ENCODE results near the gene TARS3. TPM values are rescaled to one million over a fixed set of nuclear protein-coding genes. Genes with fewer than 3 reads are reported as not detected.
A peak's percentile ranks its signal among the peaks of the same experiment; 100 is the strongest.

TARS3 gene
- polyA plus RNA-seq, 4 donors, result 4.2 to 19.5 (median 5.1) TPM

- FAIRE-seq (no peak), DNase-seq (no peak)
- H3K36me3 ChIP-seq (ENCODE audit: control insufficient read depth in 3 of 3, insufficient read depth in 2 of 3, low read depth in 1 of 3, low read length in 3 of 3), result peaks cover 3 to 14% (median 13%) of the 10 kb centered on the region in 3 donors
- no peaks in the 10 kb centered on the region for H3K9me3 ChIP-seq (ENCODE audit: control insufficient read depth in 2 of 2, insufficient read depth in 1 of 2, low read depth in 1 of 2, low read length in 1 of 2)
- no peaks in the 10 kb centered on the region for H3K27me3 ChIP-seq (ENCODE audit: control insufficient read depth in 3 of 3, insufficient read depth in 3 of 3, low read length in 3 of 3)
- H3K27ac ChIP-seq (ENCODE audit: low read depth in 1 of 3, low read length in 2 of 3), result no peak overlapping the region
- H3K4me3 ChIP-seq (ENCODE audit: low read depth in 1 of 3, low read length in 3 of 3), result no peak overlapping the region
- no peaks in the 10 kb centered on the region for H3K4me1 ChIP-seq (ENCODE audit: control insufficient read depth in 3 of 3, insufficient read depth in 2 of 3, low read depth in 1 of 3, low read length in 2 of 3)
- 97 to 100% (median 98%) methylated on average over 2 of the region's 2 CpGs for WGBS, 3 donors
These were observed 30.0 kb downstream of the TARS3 start for GRCh38 chr15:101694261-101694660.

DNA sequence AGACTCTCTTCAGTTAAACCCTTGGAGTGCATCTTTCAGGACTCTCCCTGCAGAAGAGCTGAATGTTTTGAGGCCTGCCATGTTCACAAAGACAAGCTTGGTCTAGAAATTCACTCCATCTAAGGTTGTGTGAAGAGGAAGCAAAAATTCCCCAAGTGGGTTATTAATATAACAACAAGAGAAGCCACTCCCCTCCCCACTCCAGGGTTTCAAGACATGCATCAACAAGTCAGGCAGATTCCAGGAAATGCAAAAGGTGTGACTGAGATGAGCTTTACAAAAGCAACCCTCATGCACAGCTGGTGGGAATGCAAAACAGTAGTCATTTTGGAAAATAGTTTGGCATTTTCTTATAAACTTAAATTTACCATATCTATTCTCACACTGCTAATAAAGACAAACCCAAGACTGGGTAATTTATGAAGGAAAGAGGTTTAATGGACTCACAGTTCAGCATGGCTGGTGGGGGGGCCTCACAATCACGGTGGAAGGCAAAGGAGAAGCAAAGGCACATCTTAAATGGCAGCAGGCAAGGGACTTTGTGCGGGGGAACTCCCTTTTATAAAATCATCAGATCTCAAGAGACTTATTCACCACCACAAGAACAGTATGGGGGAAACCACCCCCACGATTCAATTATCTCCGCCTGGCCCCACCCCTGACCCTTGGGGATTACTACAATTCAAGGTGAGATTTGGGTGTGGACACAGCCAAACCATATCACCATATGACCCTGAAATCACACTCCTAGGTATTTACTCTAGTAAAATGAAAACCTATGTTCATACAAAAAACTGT lies 31.3 kb downstream of the TARS3 start:
- no peak for FAIRE-seq
- no peak for DNase-seq
- Histone ChIP-seq H3K27me3 (ENCODE audit: control insufficient read depth in 3 of 3, insufficient read depth in 3 of 3, low read length in 3 of 3) (no peaks in the 10 kb centered on the region), H3K27ac (ENCODE audit: low read depth in 1 of 3, low read length in 2 of 3) (no peak overlapping the region), H3K4me3 (ENCODE audit: low read depth in 1 of 3, low read length in 3 of 3) (no peak overlapping the region), H3K9me3 (ENCODE audit: control insufficient read depth in 2 of 2, insufficient read depth in 1 of 2, low read depth in 1 of 2, low read length in 1 of 2) (no peaks in the 10 kb centered on the region), H3K36me3 (ENCODE audit: control insufficient read depth in 3 of 3, insufficient read depth in 2 of 3, low read depth in 1 of 3, low read length in 3 of 3) (peaks cover 2 to 13% (median 12%) of the 10 kb centered on the region in 3 donors), H3K4me1 (ENCODE audit: control insufficient read depth in 3 of 3, insufficient read depth in 2 of 3, low read depth in 1 of 3, low read length in 2 of 3) (no peaks in the 10 kb centered on the region)
- 81 to 87% (median 86%) methylated on average over 4 of the region's 4 CpGs for WGBS, 3 donors

DNA sequence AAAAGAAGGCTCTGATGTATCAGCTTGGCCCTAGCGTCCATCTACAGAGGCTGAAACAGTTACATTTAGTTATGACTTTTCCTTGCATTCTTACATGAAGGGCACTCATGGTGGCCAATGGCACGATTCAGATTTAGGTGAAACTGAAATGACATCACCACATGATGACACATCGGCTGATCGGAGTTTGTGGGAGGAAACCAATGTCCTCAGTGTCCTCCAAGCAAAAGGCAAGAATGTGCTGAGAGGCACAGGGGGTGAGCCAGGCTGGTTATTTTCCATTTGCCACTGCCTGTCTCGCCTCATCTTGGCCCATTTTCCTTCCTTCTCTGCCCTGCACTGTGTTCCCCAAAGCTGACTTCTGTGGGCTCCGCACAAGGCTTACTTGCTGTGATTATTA lies 34.4 kb downstream of the TARS3 start:
- Histone ChIP-seq H3K4me1 (ENCODE audit: control insufficient read depth in 3 of 3, insufficient read depth in 2 of 3, low read depth in 1 of 3, low read length in 2 of 3) (no peaks in the 10 kb centered on the region), H3K27ac (ENCODE audit: low read depth in 1 of 3, low read length in 2 of 3) (no peak overlapping the region), H3K9me3 (ENCODE audit: control insufficient read depth in 2 of 2, insufficient read depth in 1 of 2, low read depth in 1 of 2, low read length in 1 of 2) (no peaks in the 10 kb centered on the region), H3K27me3 (ENCODE audit: control insufficient read depth in 3 of 3, insufficient read depth in 3 of 3, low read length in 3 of 3) (no peaks in the 10 kb centered on the region), H3K36me3 (ENCODE audit: control insufficient read depth in 3 of 3, insufficient read depth in 2 of 3, low read depth in 1 of 3, low read length in 3 of 3) (peaks cover 2 to 12% (median 9%) of the 10 kb centered on the region in 3 donors), H3K4me3 (ENCODE audit: low read depth in 1 of 3, low read length in 3 of 3) (no peak overlapping the region)
- 90 to 95% (median 95%) methylated on average over 6 of the region's 6 CpGs for WGBS, 3 donors
- no peak for DNase-seq
- no peak for FAIRE-seq

DNA sequence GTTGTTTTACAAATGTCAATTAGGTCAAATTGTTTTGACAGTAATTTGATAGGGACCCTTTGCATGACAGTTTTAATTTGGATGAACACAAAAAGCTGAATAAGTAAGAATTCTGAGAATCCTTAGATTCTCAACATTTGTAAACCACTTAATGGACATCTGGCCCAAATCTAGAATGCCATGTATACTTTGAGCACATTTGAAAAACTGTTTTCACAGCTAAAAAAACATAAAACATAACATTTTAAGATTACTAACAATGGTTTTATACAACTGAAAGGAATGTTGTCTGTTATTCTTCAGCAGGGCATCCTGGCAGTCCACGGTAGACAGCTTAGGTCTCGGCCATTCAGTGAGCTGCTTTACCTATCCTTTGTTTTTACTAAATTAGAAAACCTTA lies 37.6 kb downstream of the TARS3 start:
- 79 to 97% (median 96%) methylated on average over 2 of the region's 2 CpGs for whole genome bisulfite sequencing, 3 donors
- Histone ChIP-seq H3K36me3 (ENCODE audit: control insufficient read depth in 3 of 3, insufficient read depth in 2 of 3, low read depth in 1 of 3, low read length in 3 of 3) (peaks cover 2 to 7% (median 6%) of the 10 kb centered on the region in 3 donors), H3K27ac (ENCODE audit: low read depth in 1 of 3, low read length in 2 of 3) (no peak overlapping the region), H3K9me3 (ENCODE audit: control insufficient read depth in 2 of 2, insufficient read depth in 1 of 2, low read depth in 1 of 2, low read length in 1 of 2) (no peaks in the 10 kb centered on the region), H3K4me1 (ENCODE audit: control insufficient read depth in 3 of 3, insufficient read depth in 2 of 3, low read depth in 1 of 3, low read length in 2 of 3) (no peaks in the 10 kb centered on the region), H3K4me3 (ENCODE audit: low read depth in 1 of 3, low read length in 3 of 3) (no peak overlapping the region), H3K27me3 (ENCODE audit: control insufficient read depth in 3 of 3, insufficient read depth in 3 of 3, low read length in 3 of 3) (no peaks in the 10 kb centered on the region)
- FAIRE-seq, result no peak
- no peak for DNase-seq

DNA sequence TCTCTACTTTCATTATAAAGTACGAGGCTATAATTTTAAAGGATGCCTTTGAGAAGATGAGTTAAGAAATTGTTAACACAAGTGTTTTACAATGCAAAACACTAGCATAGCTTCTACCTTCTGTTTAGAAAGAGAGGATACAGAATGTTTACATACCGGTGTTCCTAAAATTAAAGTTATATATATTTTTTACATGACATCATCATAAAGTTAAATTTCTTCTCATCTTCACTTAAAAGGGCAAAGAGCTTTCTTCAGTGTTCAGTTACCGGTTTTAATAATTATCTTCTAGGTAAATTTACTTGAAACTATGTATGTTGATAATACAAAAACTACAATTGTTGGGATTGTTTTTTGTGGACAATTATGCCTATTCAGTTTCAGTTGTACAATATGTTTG lies 39.4 kb downstream of the TARS3 start:
- peaks cover 0 to 2% (median 0%) of the 10 kb centered on the region in 3 donors for H3K4me1 ChIP-seq (ENCODE audit: control insufficient read depth in 3 of 3, insufficient read depth in 2 of 3, low read depth in 1 of 3, low read length in 2 of 3)
- WGBS, 3 donors, result 85 to 97% (median 92%) methylated on average over 3 of the region's 3 CpGs
- H3K4me3 ChIP-seq (ENCODE audit: low read depth in 1 of 3, low read length in 3 of 3), result no peak overlapping the region
- FAIRE-seq, result no peak
- H3K27me3 ChIP-seq (ENCODE audit: control insufficient read depth in 3 of 3, insufficient read depth in 3 of 3, low read length in 3 of 3), result no peaks in the 10 kb centered on the region
- no peak overlapping the region for H3K27ac ChIP-seq (ENCODE audit: low read depth in 1 of 3, low read length in 2 of 3)
- DNase-seq, result no peak
- H3K36me3 ChIP-seq (ENCODE audit: control insufficient read depth in 3 of 3, insufficient read depth in 2 of 3, low read depth in 1 of 3, low read length in 3 of 3), result peaks cover 2 to 8% (median 6%) of the 10 kb centered on the region in 3 donors
- H3K9me3 ChIP-seq (ENCODE audit: control insufficient read depth in 2 of 2, insufficient read depth in 1 of 2, low read depth in 1 of 2, low read length in 1 of 2), result no peaks in the 10 kb centered on the region

- Histone ChIP-seq H3K9me3 (ENCODE audit: control insufficient read depth in 2 of 2, insufficient read depth in 1 of 2, low read depth in 1 of 2, low read length in 1 of 2) (no peaks in the 10 kb centered on the region), H3K27ac (ENCODE audit: low read depth in 1 of 3, low read length in 2 of 3) (no peak overlapping the region), H3K27me3 (ENCODE audit: control insufficient read depth in 3 of 3, insufficient read depth in 3 of 3, low read length in 3 of 3) (no peaks in the 10 kb centered on the region), H3K4me3 (ENCODE audit: low read depth in 1 of 3, low read length in 3 of 3) (no peak overlapping the region), H3K36me3 (ENCODE audit: control insufficient read depth in 3 of 3, insufficient read depth in 2 of 3, low read depth in 1 of 3, low read length in 3 of 3) (peaks cover 2 to 6% (median 5%) of the 10 kb centered on the region in 3 donors), H3K4me1 (ENCODE audit: control insufficient read depth in 3 of 3, insufficient read depth in 2 of 3, low read depth in 1 of 3, low read length in 2 of 3) (peaks cover 0 to 2% (median 0%) of the 10 kb centered on the region in 3 donors)
- 62 to 71% (median 67%) methylated on average over 1 of the region's 1 CpG for WGBS, 3 donors
- FAIRE-seq (no peak), DNase-seq (no peak)
These were observed 39.9 kb downstream of the TARS3 start for GRCh38 chr15:101684384-101684783.

DNA sequence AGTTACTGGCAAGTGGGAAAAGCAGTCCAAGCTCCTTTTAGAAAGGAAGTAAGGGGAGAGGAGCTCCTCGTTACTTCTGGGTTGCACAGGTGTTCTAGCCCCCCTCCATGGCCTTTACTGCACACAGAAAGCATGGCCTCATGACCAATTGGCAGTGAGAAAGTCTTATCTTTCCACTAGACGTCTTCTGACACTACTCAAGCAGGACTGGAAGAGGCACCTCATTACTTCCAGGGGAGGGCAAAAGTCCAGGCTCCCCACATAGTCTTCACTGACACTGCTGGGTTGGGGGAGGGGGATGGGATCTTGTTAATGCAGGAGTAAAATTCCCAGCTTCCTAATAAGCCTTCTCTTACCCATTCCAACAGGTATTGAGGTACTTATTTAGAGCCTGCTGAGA lies 44.5 kb downstream of the TARS3 start:
- Histone ChIP-seq H3K27me3 (ENCODE audit: control insufficient read depth in 3 of 3, insufficient read depth in 3 of 3, low read length in 3 of 3) (no peaks in the 10 kb centered on the region), H3K9me3 (ENCODE audit: control insufficient read depth in 2 of 2, insufficient read depth in 1 of 2, low read depth in 1 of 2, low read length in 1 of 2) (no peaks in the 10 kb centered on the region), H3K27ac (ENCODE audit: low read depth in 1 of 3, low read length in 2 of 3) (peak overlapping the region in 1 of 3 donors; percentile 72), H3K36me3 (ENCODE audit: control insufficient read depth in 3 of 3, insufficient read depth in 2 of 3, low read depth in 1 of 3, low read length in 3 of 3) (peaks cover 2 to 15% (median 8%) of the 10 kb centered on the region in 3 donors), H3K4me3 (ENCODE audit: low read depth in 1 of 3, low read length in 3 of 3) (no peak overlapping the region), H3K4me1 (ENCODE audit: control insufficient read depth in 3 of 3, insufficient read depth in 2 of 3, low read depth in 1 of 3, low read length in 2 of 3) (peaks cover 0 to 2% (median 0%) of the 10 kb centered on the region in 3 donors)
- WGBS, 3 donors, result 23 to 62% (median 48%) methylated on average over 2 of the region's 2 CpGs
- DNase-seq (peak; percentile 40 to 88), FAIRE-seq (no peak)

- no peaks in the 10 kb centered on the region for H3K9me3 ChIP-seq (ENCODE audit: control insufficient read depth in 2 of 2, insufficient read depth in 1 of 2, low read depth in 1 of 2, low read length in 1 of 2)
- H3K36me3 ChIP-seq (ENCODE audit: control insufficient read depth in 3 of 3, insufficient read depth in 2 of 3, low read depth in 1 of 3, low read length in 3 of 3), result peaks cover 2 to 31% (median 9%) of the 10 kb centered on the region in 3 donors
- H3K4me3 ChIP-seq (ENCODE audit: low read depth in 1 of 3, low read length in 3 of 3), result no peak overlapping the region
- no peak overlapping the region for H3K27ac ChIP-seq (ENCODE audit: low read depth in 1 of 3, low read length in 2 of 3)
- peaks cover 0 to 2% (median 0%) of the 10 kb centered on the region in 3 donors for H3K4me1 ChIP-seq (ENCODE audit: control insufficient read depth in 3 of 3, insufficient read depth in 2 of 3, low read depth in 1 of 3, low read length in 2 of 3)
- FAIRE-seq (no peak), DNase-seq (no peak)
- WGBS, 3 donors, result 79 to 92% (median 91%) methylated on average over 4 of the region's 4 CpGs
- no peaks in the 10 kb centered on the region for H3K27me3 ChIP-seq (ENCODE audit: control insufficient read depth in 3 of 3, insufficient read depth in 3 of 3, low read length in 3 of 3)
These were observed 47.3 kb downstream of the TARS3 start for GRCh38 chr15:101676921-101677329.
